ENCODE data around the gene DNAJA3.

The DNAJA3 gene

GRCh38 chr16:4386951-4387565 lies 38.6 kb upstream of the DNAJA3 start:
- Histone ChIP-seq H3K27me3 (no peaks in the 10 kb centered on the region), H3K9me3 (no peaks in the 10 kb centered on the region), H3K36me3 (peaks cover 14% of the 10 kb centered on the region), H3K4me3 (ENCODE audit: low read depth, low read length) (no peak overlapping the region), H3K4me1 (peaks cover 42% of the 10 kb centered on the region)
- DNase-seq: peak; percentile 11
- TF ChIP-seq CTCF (IDR thresholded peaks at IDR 0.05; ENCODE audit: low read depth, low read length): no peak

DNA sequence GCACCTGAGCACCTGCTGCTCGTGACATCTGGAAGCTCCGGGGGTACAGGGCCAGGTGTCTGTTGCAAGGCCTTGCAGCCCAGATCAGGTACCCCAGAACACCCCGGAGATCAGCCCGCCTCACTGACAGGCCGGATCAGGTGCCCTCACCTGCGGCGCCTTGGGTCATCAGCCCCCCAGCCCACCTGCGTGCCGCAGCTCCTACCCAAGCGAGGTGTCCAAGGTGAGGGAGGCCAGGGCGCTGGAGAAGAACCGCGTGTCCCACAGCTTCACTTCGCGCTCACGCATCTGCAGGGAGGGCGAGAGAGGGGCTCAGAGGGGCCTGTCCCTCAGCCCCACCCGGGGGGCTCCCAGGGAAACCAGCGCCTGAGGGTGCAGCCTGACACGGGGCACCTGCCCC lies 37.9 kb upstream of the DNAJA3 start:
- no peak for TF ChIP-seq CTCF (IDR thresholded peaks at IDR 0.05; ENCODE audit: low read depth, low read length)
- H3K4me3 ChIP-seq (ENCODE audit: low read depth, low read length): no peak overlapping the region
- H3K27me3 ChIP-seq: no peaks in the 10 kb centered on the region
- DNase-seq: no peak
- no peaks in the 10 kb centered on the region for H3K9me3 ChIP-seq
- H3K4me1 ChIP-seq: peaks cover 48% of the 10 kb centered on the region
- peaks cover 6% of the 10 kb centered on the region; the same call in 1 of the 2 replicates for H3K36me3 ChIP-seq

DNA sequence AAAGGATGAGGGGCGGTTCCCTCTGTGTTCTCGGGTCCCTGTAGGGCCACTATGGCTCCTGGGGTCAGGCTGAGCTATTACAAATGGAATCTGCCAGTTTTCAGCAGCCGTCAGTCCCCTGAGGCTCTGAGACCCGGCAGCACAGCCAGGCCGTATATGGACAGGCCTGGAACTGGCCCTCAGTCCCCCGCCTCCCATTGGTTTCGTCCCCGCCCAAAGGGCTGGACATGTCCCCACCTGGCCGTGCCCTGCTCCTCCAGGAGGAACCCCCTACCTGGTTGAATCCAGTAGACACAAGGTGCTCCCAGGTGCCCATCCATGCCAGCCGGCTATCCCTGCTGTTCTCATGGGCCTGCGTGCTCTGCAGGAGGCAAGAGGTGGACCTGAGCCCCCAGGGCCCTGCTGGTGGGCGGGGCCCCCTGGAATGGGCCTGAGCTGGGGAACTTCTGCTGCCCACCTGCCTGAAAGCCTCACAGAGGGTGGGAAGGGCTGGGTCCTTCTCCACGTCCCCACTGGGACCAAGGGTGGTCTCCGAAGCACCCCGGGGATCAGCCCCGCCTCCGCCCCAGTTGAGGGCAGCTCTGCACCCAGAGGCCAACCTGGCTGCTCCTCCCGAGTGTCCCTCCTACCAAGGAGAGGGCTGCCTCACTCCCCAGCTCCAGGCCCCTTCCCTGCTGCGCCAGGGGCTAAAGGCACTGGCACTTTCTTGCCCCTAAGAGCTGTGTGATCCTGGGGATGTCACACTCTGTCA lies 37.2 kb upstream of the DNAJA3 start:
- TF ChIP-seq CTCF (IDR thresholded peaks at IDR 0.05; ENCODE audit: low read depth, low read length): no peak
- no peaks in the 10 kb centered on the region for H3K9me3 ChIP-seq
- peaks cover 4% of the 10 kb centered on the region; the same call in 1 of the 2 replicates for H3K36me3 ChIP-seq
- peak; percentile 16 for DNase-seq
- no peaks in the 10 kb centered on the region for H3K27me3 ChIP-seq
- H3K4me1 ChIP-seq: peaks cover 54% of the 10 kb centered on the region
- no peak overlapping the region for H3K4me3 ChIP-seq (ENCODE audit: low read depth, low read length)

DNA sequence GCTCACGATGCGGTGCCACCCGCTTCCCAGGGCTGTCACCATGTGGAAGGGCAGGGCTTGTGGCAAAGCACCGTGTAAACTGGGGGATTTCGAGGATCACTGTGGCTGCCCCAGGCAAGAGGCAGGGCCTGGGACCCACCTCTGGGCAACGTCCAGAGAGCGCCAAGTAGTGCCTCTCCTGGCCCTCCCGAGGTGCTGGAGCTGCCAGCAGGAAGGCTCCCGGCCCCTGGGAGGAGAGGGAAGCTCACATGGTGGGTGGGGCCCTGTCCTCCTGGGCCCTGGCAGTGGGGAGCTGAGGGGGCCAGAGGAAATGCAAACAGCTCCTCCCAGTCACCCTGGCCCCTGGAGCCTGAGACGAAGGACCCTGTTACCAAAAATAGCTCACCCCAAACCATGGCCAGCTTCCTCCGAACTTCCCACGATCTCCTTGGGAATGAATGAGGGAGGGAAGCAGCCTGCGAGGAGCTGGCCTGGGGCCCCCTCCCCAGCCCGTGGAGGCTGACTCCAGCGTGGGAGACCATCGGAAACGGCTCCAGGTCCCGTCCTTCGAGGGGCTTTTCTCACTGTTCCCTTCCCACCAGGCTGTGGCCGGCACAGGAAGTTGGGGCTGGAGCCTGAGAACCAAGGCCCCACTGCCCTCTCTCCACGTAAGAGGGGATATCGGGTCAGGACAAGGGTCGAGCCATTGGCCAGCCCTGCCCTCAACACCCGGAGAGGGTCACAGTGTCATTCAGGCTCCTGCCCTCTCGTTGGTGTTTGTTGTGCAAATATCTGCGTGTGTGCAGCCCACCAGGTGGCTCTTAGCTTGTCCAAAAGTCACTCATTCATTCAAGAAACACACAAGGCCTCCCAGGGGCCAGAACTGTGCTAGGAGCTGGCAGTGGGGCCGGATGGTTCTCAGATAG lies 36.4 kb upstream of the DNAJA3 start:
- no peaks in the 10 kb centered on the region for H3K27me3 ChIP-seq

More for the DNA sequence above, 36.4 kb upstream of the DNAJA3 start:
- peak; percentile 17 for DNase-seq
- H3K36me3 ChIP-seq: peaks cover 7% of the 10 kb centered on the region; the same call in 1 of the 2 replicates
- no peak overlapping the region for H3K4me3 ChIP-seq (ENCODE audit: low read depth, low read length)
- peaks cover 47% of the 10 kb centered on the region for H3K4me1 ChIP-seq
- TF ChIP-seq CTCF (IDR thresholded peaks at IDR 0.05; ENCODE audit: low read depth, low read length): no peak
- H3K9me3 ChIP-seq: no peaks in the 10 kb centered on the region

Data from BE2C (cell line).